Erythroblast (primary cell): ENCODE data around the gene ARHGAP24.

Source experiments
- GATA1 ChIP-seq: IDR thresholded peaks from 2 replicates; pipeline ENCODE4 v1.6.1; 2011; ENCODE audit warnings: low read depth, mild to moderate bottlenecking, control low read depth, low read length, moderate library complexity
- POLR2A ChIP-seq: IDR thresholded peaks from 2 replicates; pipeline ENCODE4 v1.6.1; 2011; ENCODE audit warnings: mild to moderate bottlenecking, low read length

- TF ChIP-seq POLR2A (no peak), GATA1 (no peak)
Observed at GRCh38 chr4:85910985-85911384, 436.0 kb downstream of the ARHGAP24 start.
